ENCODE results near the gene BAHCC1. TPM values are rescaled to one million over a fixed set of nuclear protein-coding genes. Genes with fewer than 3 reads are reported as not detected.

BAHCC1 gene
- total RNA-seq, 1 experiment from 2014 or later, result 74.2 TPM

DNA sequence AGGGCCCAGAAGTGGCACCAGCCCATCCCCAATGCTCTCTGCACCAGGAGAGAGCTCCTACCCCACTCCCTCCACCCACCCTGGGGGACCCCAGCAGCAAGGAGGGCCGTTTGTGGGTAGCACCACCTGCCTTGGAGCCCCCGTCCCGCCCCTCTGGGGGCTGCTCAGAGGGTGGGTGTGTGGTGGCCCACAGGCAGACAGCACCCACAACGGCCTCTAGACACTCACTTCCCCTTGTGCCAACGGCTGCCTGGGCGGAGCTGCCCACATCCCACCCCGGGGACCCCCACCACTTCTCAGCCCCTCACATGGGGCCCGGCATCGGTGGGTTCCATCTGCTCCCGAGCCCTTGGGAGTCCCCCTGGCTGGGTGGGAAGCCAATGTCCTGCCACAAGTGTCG lies 33.3 kb downstream of the BAHCC1 start:
- POLR2A ChIA-PET (ENCODE audit: low non-redundant PET), result no interaction called here
- CTCF ChIA-PET, result no interaction called here
- H3K9me3 ChIP-seq (ENCODE audit: low read depth, low read length, poor library complexity, severe bottlenecking), result no peaks in the 10 kb centered on the region
- H3K36me3 ChIP-seq (ENCODE audit: insufficient read depth, low read length, poor library complexity, severe bottlenecking), result no peaks in the 10 kb centered on the region
- no TSS peak for BruUV-seq (replicated peaks)
- DNase-seq (ENCODE audit: low spot score), result no peak
- peaks cover 42% of the 10 kb centered on the region for H3K4me1 ChIP-seq (ENCODE audit: insufficient read depth, low read length, poor library complexity, severe bottlenecking)
- no peak overlapping the region for H3K4me3 ChIP-seq (ENCODE audit: low read depth, low read length, poor library complexity, severe bottlenecking)
- no peaks in the 10 kb centered on the region for H3K27me3 ChIP-seq (replicated peaks; ENCODE audit: insufficient read depth, low read depth, low read length, poor library complexity)
- H3K27ac ChIP-seq (ENCODE audit: low read depth, low read length, poor library complexity, severe bottlenecking), result peak overlapping the region; percentile 65
- TF ChIP-seq, protein P1, sequence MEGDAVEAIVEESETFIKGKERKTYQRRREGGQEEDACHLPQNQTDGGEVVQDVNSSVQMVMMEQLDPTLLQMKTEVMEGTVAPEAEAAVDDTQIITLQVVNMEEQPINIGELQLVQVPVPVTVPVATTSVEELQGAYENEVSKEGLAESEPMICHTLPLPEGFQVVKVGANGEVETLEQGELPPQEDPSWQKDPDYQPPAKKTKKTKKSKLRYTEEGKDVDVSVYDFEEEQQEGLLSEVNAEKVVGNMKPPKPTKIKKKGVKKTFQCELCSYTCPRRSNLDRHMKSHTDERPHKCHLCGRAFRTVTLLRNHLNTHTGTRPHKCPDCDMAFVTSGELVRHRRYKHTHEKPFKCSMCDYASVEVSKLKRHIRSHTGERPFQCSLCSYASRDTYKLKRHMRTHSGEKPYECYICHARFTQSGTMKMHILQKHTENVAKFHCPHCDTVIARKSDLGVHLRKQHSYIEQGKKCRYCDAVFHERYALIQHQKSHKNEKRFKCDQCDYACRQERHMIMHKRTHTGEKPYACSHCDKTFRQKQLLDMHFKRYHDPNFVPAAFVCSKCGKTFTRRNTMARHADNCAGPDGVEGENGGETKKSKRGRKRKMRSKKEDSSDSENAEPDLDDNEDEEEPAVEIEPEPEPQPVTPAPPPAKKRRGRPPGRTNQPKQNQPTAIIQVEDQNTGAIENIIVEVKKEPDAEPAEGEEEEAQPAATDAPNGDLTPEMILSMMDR (conservative IDR thresholded peaks at IDR 0.05; ENCODE audit: low read depth, low read length), result no peak
- TF ChIP-seq EZH2 (IDR thresholded peaks at IDR 0.05; ENCODE audit: borderline replicate concordance, low read depth, low read length, poor library complexity, severe bottlenecking), result no peak
- intact Hi-C loops (cut with micrococcal nuclease; ENCODE audit: unreplicated experiment), result no loop called here

DNA sequence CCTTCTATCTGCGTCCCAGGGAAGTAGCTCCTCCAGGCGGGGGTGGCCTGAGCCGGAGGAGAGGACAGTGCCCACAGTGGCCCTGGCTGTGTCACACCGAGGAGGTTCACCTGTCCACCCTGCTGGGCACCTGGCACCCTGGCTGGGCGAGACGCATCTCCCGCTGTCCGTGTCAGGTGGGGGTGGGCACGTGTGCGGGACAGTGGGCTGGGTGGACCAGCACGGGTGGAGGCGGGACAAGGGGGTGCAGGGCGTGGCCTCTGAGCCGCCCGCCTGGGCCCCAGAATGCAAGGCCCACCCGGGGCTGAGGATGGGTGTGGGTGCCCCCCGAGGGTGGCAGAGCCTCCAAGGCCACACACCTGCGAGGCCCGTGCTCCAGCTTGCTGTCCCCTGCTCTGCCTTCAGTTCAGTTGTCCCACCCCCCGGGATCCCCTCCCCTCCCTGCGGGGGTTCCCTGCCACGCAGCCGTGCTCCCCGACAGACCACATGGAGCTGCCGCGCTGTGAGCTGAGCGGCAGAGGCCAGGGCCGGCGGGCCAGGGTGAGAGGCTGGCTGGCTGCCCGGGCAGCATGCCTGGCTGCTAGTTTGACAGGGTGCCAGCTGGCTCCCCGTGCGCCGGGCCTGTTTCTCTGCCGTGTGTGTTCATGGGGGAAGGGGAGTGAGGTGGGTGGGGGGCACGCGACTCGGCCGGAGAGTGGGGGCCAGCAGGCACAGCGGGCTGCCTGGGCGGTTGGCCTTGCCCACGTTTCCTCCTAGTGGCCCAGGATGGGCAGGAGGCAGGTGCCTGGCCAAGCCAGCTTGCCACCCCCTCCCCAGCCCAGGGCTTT lies 33.9 kb downstream of the BAHCC1 start:
- intact Hi-C loops (cut with micrococcal nuclease; ENCODE audit: unreplicated experiment), result no loop called here
- no TSS peak for BruUV-seq (replicated peaks)
- POLR2A ChIA-PET (ENCODE audit: low non-redundant PET), result interaction anchor here (0.6 to 0.7 kb wide), 2 partner anchors 24 to 80 kb away, joined by 4 to 6 read pairs; no protein-coding TSS in a partner anchor
- peaks cover 39% of the 10 kb centered on the region for H3K4me1 ChIP-seq (ENCODE audit: insufficient read depth, low read length, poor library complexity, severe bottlenecking)
- peak; percentile 88 for DNase-seq (ENCODE audit: low spot score)
- CTCF ChIA-PET, result interaction anchor here (0.6 to 1.8 kb wide), 4 partner anchors 10 to 511 kb away, joined by 4 to 6 read pairs (median 6); no protein-coding TSS in a partner anchor
- TF ChIP-seq, protein P1 (conservative IDR thresholded peaks at IDR 0.05; ENCODE audit: low read depth, low read length), result no peak
- no peak for TF ChIP-seq EZH2 (IDR thresholded peaks at IDR 0.05; ENCODE audit: borderline replicate concordance, low read depth, low read length, poor library complexity, severe bottlenecking)
- H3K27ac ChIP-seq (ENCODE audit: low read depth, low read length, poor library complexity, severe bottlenecking), result peak overlapping the region; percentile 65
- no peaks in the 10 kb centered on the region for H3K36me3 ChIP-seq (ENCODE audit: insufficient read depth, low read length, poor library complexity, severe bottlenecking)
- no peaks in the 10 kb centered on the region for H3K9me3 ChIP-seq (ENCODE audit: low read depth, low read length, poor library complexity, severe bottlenecking)
- H3K27me3 ChIP-seq (replicated peaks; ENCODE audit: insufficient read depth, low read depth, low read length, poor library complexity), result no peaks in the 10 kb centered on the region
- H3K4me3 ChIP-seq (ENCODE audit: low read depth, low read length, poor library complexity, severe bottlenecking), result peak overlapping the region; percentile 21

DNA sequence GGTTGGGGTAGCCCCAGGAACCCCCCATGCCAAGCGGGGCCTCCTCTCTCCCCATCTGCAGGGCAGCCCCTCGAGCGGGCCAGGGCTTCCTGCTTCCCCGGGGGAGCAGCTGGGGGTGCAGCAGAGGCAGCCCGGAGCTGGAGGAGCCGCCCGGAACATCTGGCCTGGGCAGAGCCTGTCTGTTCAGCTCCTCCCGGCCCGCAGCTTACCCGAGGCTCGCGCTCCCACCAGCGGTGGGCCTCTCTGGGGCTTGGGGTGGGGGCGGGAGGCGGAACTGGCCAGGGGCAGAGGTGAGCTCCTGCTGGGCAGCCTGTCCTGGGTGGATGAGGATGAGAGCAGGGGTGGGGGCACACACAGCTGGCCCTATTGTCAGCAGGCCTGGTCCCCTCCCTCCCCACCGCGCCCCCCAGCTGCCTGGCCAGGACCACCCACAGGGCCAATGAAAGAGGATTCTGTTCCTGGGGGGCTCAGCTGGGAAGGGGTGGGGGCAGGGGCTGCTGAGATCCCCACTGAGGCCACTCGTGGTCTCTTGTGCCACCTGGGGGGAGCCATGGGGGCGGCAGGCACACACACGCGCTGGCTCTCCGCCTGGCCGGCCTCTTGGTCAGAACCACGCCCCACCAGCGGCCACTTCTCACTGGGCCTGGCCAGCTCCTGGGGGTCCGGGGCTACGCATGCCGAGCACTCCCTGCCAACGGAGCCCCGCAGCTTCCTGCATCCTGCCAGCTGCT lies 34.7 kb downstream of the BAHCC1 start:
- ChIA-PET POLR2A (ENCODE audit: low non-redundant PET) (interaction anchor here (0.5 to 0.6 kb wide), 2 partner anchors 60 to 79 kb away, joined by 4 to 11 read pairs; no protein-coding TSS in a partner anchor), CTCF (interaction anchor here (0.5 to 1.8 kb wide), 4 partner anchors 11 to 56 kb away, joined by 3 to 6 read pairs (median 5); no protein-coding TSS in a partner anchor)
- intact Hi-C loops (cut with micrococcal nuclease; ENCODE audit: unreplicated experiment), result no loop called here
- peak; percentile 71 for DNase-seq (ENCODE audit: low spot score)
- peak overlapping the region; percentile 65 for H3K27ac ChIP-seq (ENCODE audit: low read depth, low read length, poor library complexity, severe bottlenecking)
- peak overlapping the region; percentile 21 for H3K4me3 ChIP-seq (ENCODE audit: low read depth, low read length, poor library complexity, severe bottlenecking)
- H3K36me3 ChIP-seq (ENCODE audit: insufficient read depth, low read length, poor library complexity, severe bottlenecking), result no peaks in the 10 kb centered on the region
- no peaks in the 10 kb centered on the region for H3K9me3 ChIP-seq (ENCODE audit: low read depth, low read length, poor library complexity, severe bottlenecking)
- BruUV-seq (replicated peaks), result no TSS peak
- TF ChIP-seq EZH2 (IDR thresholded peaks at IDR 0.05; ENCODE audit: borderline replicate concordance, low read depth, low read length, poor library complexity, severe bottlenecking), result no peak
- TF ChIP-seq, protein P1 (conservative IDR thresholded peaks at IDR 0.05; ENCODE audit: low read depth, low read length), result 0 out of 2 replicates have a peak, but pooled peaks have one; percentile 5
- H3K4me1 ChIP-seq (ENCODE audit: insufficient read depth, low read length, poor library complexity, severe bottlenecking), result peaks cover 39% of the 10 kb centered on the region
- H3K27me3 ChIP-seq (replicated peaks; ENCODE audit: insufficient read depth, low read depth, low read length, poor library complexity), result no peaks in the 10 kb centered on the region
